MM.1S (cell line): ENCODE results near the gene NAT16.
"Not testable (repeated sequence)": the region's sequence is repeated elsewhere in the genome, so short reads cannot be mapped to it uniquely, and the experiment has no call there.

Source experiments
- DNase-seq: peaks from one replicate; pipeline ENCODE4 v3.0.0-alpha.2; 2015
- H2AFZ ChIP-seq: fragments of 300-600 bp; sonication (generic); 2 replicates; pipeline ENCODE4 v1.6.0; 2016; ENCODE audit warnings: antibody characterized with exemption, low read length
- H3F3A ChIP-seq: fragments of 300-600 bp; sonication (generic); 2 replicates; pipeline ENCODE4 v1.6.1; 2016; ENCODE audit warnings: mild to moderate bottlenecking, antibody characterized with exemption, low read length, moderate library complexity, mixed read lengths; ENCODE audit not compliant: insufficient read depth
- H3K27ac ChIP-seq: fragments of 300-600 bp; sonication (generic); 2 replicates; pipeline ENCODE4 v1.5.1; 2016; ENCODE audit warnings: mild to moderate bottlenecking, low read length
- H3K27me3 ChIP-seq: fragments of 300-600 bp; sonication (generic); replicated peaks from 2 replicates; pipeline ENCODE4 v1.6.0; 2016; ENCODE audit warnings: low read length; ENCODE audit not compliant: insufficient read depth
- H3K36me3 ChIP-seq: fragments of 300-600 bp; sonication (generic); replicated peaks from 2 replicates; pipeline ENCODE4 v1.6.1; 2016; ENCODE audit warnings: mild to moderate bottlenecking, low read length, mixed read lengths; ENCODE audit not compliant: insufficient read depth
- H3K4me1 ChIP-seq: fragments of 300-600 bp; sonication (generic); 2 replicates; pipeline ENCODE4 v1.6.1; 2016; ENCODE audit warnings: low read length, mixed read lengths
- H3K4me2 ChIP-seq: fragments of 300-600 bp; sonication (generic); 2 replicates; pipeline ENCODE4 v1.6.0; 2016; ENCODE audit warnings: low read depth, low read length
- H3K4me3 ChIP-seq: fragments of 300-600 bp; sonication (generic); 2 replicates; pipeline ENCODE4 v1.5.1; 2016; ENCODE audit warnings: low read length, mixed read lengths
- H3K79me2 ChIP-seq: fragments of 300-600 bp; sonication (generic); 2 replicates; pipeline ENCODE4 v1.6.1; 2016; ENCODE audit warnings: mixed run types, low read length, mixed read lengths
- H3K9ac ChIP-seq: fragments of 300-600 bp; sonication (generic); 2 replicates; pipeline ENCODE4 v1.6.1; 2016; ENCODE audit warnings: low read length, mixed read lengths
- H3K9me2 ChIP-seq: fragments of 300-600 bp; sonication (generic); replicated peaks from 2 replicates; pipeline ENCODE4 v1.6.1; 2016; ENCODE audit warnings: mild to moderate bottlenecking, low read length, mixed read lengths; ENCODE audit not compliant: insufficient read depth
- H3K9me3 ChIP-seq: fragments of 300-600 bp; sonication (generic); replicated peaks from 2 replicates; pipeline ENCODE4 v1.6.1; 2016; ENCODE audit warnings: mild to moderate bottlenecking, low read length, mixed read lengths; ENCODE audit not compliant: insufficient read depth
- H4K20me1 ChIP-seq: fragments of 300-600 bp; sonication (generic); 2 replicates; pipeline ENCODE4 v1.6.1; 2016; ENCODE audit warnings: mild to moderate bottlenecking, low read length, moderate library complexity, mixed read lengths; ENCODE audit not compliant: insufficient read depth
- CTCF ChIP-seq: fragments of 300-600 bp; sonication (generic); IDR thresholded peaks from 2 replicates; pipeline ENCODE4 v1.5.1; 2016; ENCODE audit warnings: antibody characterized with exemption, low read length, mixed read lengths
- EZH2 ChIP-seq: fragments of 300-600 bp; sonication (generic); optimal IDR thresholded peaks from 2 replicates; pipeline ENCODE3; 2017; ENCODE audit warnings: low read depth, mild to moderate bottlenecking, antibody characterized with exemption, low read length, mixed read lengths
- EZH2phosphoT487 ChIP-seq: fragments of 300-600 bp; sonication (generic); IDR thresholded peaks from 2 replicates; pipeline ENCODE4 v1.6.1; 2018; ENCODE audit warnings: antibody characterized with exemption, low read length

NAT16 gene

DNA sequence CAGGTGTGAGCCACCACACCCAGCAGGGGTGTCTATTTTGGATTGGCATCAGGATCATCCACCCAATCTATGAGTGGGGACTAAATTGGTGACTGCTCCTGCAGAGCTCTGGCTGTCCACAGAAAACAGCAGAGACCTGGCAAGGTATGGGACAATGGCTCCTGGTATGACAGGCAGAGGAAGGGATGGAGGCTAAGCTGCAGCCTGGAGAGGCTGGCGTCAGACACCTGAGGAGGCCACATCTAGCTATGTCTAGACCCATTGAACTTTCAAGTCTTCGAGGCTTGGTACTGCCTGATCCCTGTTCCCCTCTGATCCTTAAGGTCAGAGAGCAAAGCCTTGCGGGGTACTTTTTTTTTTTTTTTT lies 56.4 kb downstream of the NAT16 start:
- Histone ChIP-seq H3K9me3 (no peaks in the 10 kb centered on the region), H3K4me3 (no peak overlapping the region), H4K20me1 (no peaks in the 10 kb centered on the region), H3K27ac (no peak overlapping the region), H3K9ac (no peak overlapping the region), H3K79me2 (no peaks in the 10 kb centered on the region), H3K36me3 (no peaks in the 10 kb centered on the region), H3F3A (no peaks in the 10 kb centered on the region), H3K4me2 (no peak overlapping the region), H3K9me2 (no peaks in the 10 kb centered on the region), H3K4me1 (peaks cover 16% of the 10 kb centered on the region), H2AFZ (no peak overlapping the region), H3K27me3 (peaks cover 100% of the 10 kb centered on the region)
- TF ChIP-seq CTCF (no peak), EZH2 (no peak), EZH2phosphoT487 (no peak)
- DNase-seq: no peak

DNA sequence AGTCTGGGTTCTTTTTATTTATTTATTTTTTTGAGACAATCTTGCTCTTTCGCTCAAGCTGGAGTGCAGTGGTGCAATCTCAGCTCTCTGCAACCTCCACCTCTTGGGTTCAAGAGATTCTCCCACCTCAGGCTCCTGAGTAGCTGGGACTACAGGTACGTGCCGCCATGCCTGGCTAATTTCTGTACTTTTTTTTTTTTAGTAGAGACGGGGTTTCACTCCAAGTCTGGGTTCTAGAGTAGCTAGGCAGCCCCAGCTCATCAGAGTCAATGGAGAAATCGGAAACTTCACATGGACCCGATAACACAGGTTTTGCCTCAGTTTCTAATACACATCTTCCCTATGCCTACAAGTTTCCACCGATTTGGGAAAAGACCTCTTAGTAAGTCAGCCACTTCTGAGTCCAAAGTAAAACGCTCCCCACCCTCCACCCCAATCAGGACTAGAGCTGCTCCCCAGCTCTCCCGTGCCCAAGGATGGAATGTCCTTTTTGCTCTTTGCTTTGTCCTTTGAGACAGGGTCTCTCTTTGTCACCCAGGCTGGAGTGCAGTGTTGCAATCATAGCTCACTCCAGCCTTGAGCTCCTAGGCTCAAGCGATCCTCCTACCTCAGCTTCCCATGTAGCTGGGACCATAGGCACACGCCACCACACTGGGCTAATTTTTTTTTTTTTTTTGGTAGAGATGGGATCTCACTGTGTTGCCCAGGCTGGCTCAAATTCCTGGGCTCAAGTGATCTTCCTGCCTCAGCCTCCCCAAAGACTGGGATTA lies 57.0 kb downstream of the NAT16 start:
- Histone ChIP-seq H3K9me2 (no peaks in the 10 kb centered on the region), H4K20me1 (no peaks in the 10 kb centered on the region), H3K27ac (no peak overlapping the region), H3K4me2 (no peak overlapping the region), H3K27me3 (peaks cover 100% of the 10 kb centered on the region), H3K4me3 (no peak overlapping the region), H3F3A (no peaks in the 10 kb centered on the region), H3K79me2 (no peaks in the 10 kb centered on the region), H3K4me1 (peaks cover 16% of the 10 kb centered on the region), H3K9ac (no peak overlapping the region), H3K36me3 (no peaks in the 10 kb centered on the region), H2AFZ (no peak overlapping the region), H3K9me3 (no peaks in the 10 kb centered on the region)
- no peak for DNase-seq
- TF ChIP-seq CTCF (no peak), EZH2 (no peak), EZH2phosphoT487 (no peak)

DNA sequence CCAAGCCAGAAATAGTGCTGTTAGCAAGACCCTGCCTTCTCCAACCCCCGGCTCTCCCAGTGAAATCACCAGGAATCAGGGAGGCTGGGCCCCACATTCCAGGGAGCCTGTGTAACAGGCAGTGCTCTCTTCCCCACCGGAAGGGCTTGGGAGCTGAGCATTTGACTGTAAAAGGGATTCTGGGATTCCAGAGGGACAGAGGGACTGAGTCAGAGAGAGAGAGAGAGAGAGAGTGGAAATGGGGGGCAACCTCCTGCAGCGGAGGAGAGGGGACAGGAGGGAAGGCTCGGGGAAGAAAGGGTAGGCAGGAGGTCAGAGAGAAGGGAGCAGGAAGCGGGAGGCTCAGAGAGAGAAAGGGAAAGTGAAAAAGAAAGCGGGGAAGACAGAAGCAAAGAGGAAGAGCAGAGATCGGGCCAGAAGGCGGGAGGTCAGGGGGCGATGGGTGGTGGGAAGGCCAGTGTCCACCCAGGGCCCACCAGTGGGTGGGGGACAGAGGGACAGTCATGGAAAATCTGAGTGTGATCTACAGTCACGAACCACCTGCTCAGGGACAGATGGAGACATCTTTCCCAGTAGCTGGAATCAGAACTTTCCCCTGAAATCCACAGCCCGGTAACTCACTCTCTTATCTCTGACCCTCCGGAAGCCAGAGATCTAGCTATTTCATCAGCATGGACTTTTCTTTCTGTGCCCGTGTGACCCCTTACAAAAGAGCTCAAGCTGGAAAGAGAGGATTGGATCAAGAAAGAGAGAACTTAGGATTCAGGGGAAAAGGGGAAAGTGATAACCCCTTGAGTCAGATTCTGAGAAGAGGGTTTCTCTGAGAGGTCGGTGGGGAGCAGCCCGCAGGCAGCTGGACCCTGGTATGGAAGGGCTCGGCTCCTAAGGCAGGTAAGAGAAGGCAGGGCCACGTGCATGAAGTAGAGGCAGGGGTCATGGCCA lies 57.8 kb downstream of the NAT16 start:
- H3K36me3 ChIP-seq: no peaks in the 10 kb centered on the region
- H3K9me3 ChIP-seq: no peaks in the 10 kb centered on the region
- H3K4me3 ChIP-seq: no peak overlapping the region
- TF ChIP-seq EZH2phosphoT487 (no peak), CTCF (no peak), EZH2 (no peak)
- no peak overlapping the region for H3K27ac ChIP-seq
- H3K9me2 ChIP-seq: no peaks in the 10 kb centered on the region
- DNase-seq: no peak
- H3K27me3 ChIP-seq: peaks cover 97% of the 10 kb centered on the region
- no peaks in the 10 kb centered on the region for H3F3A ChIP-seq
- H2AFZ ChIP-seq: no peak overlapping the region
- no peak overlapping the region; the same call in 1 of the 2 replicates for H3K4me2 ChIP-seq
- peaks cover 16% of the 10 kb centered on the region for H3K4me1 ChIP-seq
- H4K20me1 ChIP-seq: no peaks in the 10 kb centered on the region
- H3K9ac ChIP-seq: no peak overlapping the region
- no peaks in the 10 kb centered on the region for H3K79me2 ChIP-seq

DNA sequence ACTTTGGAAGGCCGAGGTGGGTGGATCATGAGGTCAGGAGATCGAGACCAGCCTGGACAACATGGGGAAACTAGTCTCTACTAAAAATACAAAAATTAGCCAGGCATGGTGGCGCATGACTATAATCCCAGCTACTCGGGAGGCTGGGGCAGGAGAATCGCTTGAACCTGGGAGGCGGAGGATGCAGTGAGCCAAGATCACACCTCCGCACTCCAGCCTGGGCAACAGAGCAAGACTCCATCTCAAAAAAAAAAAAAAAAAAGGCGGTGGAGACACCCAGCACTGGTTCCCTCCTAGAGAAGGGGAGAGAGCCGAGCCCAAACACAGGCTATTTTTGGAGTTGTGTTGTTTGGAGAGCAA lies 58.5 kb downstream of the NAT16 start:
- not testable (repeated sequence) for H4K20me1 ChIP-seq, H3K4me2 ChIP-seq, H3K4me3 ChIP-seq, H2AFZ ChIP-seq, H3F3A ChIP-seq, DNase-seq, H3K27ac ChIP-seq, H3K36me3 ChIP-seq, H3K9ac ChIP-seq, H3K9me2 ChIP-seq, H3K79me2 ChIP-seq, H3K9me3 ChIP-seq
- peaks cover 97% of the 10 kb centered on the region for H3K27me3 ChIP-seq
- peaks cover 13% of the 10 kb centered on the region for H3K4me1 ChIP-seq
